GM18868 (cell line): Measurements from ENCODE around the gene ELMO1.

ENCODE experiments used
- ATAC-seq: cut with Tn5 transposase; IDR thresholded peaks from one replicate; pipeline ENCODE4 v1.9.1; 2021; ENCODE audit warnings: mild to moderate bottlenecking, moderate library complexity; ENCODE audit not compliant: unreplicated experiment

ELMO1 gene

GRCh38 chr7:37433166-37433565 lies 15.5 kb downstream of the ELMO1 start:
- no peak for ATAC-seq

- ATAC-seq: no peak
Observed at GRCh38 chr7:37432281-37432920, 16.3 kb downstream of the ELMO1 start.

- no peak for ATAC-seq
Observed at GRCh38 chr7:37431413-37431812, 17.3 kb downstream of the ELMO1 start.

- no peak for ATAC-seq
Observed at GRCh38 chr7:37430640-37431039, 18.0 kb downstream of the ELMO1 start.

GRCh38 chr7:37430171-37430570 lies 18.5 kb downstream of the ELMO1 start:
- no peak for ATAC-seq

- ATAC-seq: no peak
Observed at GRCh38 chr7:37429435-37429791, 19.3 kb downstream of the ELMO1 start.

GRCh38 chr7:37428681-37429434 lies 19.8 kb downstream of the ELMO1 start:
- ATAC-seq: no peak

- ATAC-seq: no peak
Observed at GRCh38 chr7:37427276-37427940, 21.3 kb downstream of the ELMO1 start.

GRCh38 chr7:37425498-37425897 lies 23.2 kb downstream of the ELMO1 start:
- no peak for ATAC-seq

- no peak for ATAC-seq
Observed at GRCh38 chr7:37424995-37425394, 23.7 kb downstream of the ELMO1 start.

- ATAC-seq: no peak
Observed at GRCh38 chr7:37424521-37424920, 24.1 kb downstream of the ELMO1 start.

- no peak for ATAC-seq
Observed at GRCh38 chr7:37421861-37422500, 26.7 kb downstream of the ELMO1 start.

- no peak for ATAC-seq
Observed at GRCh38 chr7:37420946-37421695, 27.5 kb downstream of the ELMO1 start.

GRCh38 chr7:37419496-37419895 lies 29.2 kb downstream of the ELMO1 start:
- ATAC-seq: no peak

GRCh38 chr7:37418381-37418780 lies 30.3 kb downstream of the ELMO1 start:
- ATAC-seq: no peak

- no peak for ATAC-seq
Observed at GRCh38 chr7:37417107-37417474, 31.6 kb downstream of the ELMO1 start.

GRCh38 chr7:37416378-37417106 lies 32.1 kb downstream of the ELMO1 start:
- ATAC-seq: no peak

GRCh38 chr7:37415629-37416028 lies 33.0 kb downstream of the ELMO1 start:
- ATAC-seq: no peak

- ATAC-seq: no peak
Observed at GRCh38 chr7:37414352-37414983, 34.2 kb downstream of the ELMO1 start.
